Stimulated activated CD8-positive, alpha-beta memory T cell treated with anti-CD3 and anti-CD28 coated beads, Interleukin-7, amount 100 ng/mL, for 48 hours (primary cell): Measurements from ENCODE around the gene ATXN1.

Experiments used
- DNase-seq, 2 donors: peaks; one replicate each; pipeline ENCODE4 v3.0.0-alpha.2; 2020; ENCODE audit warnings: low read depth in 1 of 2; ENCODE audit errors: extremely low read depth in 1 of 2

Gene ATXN1

DNA sequence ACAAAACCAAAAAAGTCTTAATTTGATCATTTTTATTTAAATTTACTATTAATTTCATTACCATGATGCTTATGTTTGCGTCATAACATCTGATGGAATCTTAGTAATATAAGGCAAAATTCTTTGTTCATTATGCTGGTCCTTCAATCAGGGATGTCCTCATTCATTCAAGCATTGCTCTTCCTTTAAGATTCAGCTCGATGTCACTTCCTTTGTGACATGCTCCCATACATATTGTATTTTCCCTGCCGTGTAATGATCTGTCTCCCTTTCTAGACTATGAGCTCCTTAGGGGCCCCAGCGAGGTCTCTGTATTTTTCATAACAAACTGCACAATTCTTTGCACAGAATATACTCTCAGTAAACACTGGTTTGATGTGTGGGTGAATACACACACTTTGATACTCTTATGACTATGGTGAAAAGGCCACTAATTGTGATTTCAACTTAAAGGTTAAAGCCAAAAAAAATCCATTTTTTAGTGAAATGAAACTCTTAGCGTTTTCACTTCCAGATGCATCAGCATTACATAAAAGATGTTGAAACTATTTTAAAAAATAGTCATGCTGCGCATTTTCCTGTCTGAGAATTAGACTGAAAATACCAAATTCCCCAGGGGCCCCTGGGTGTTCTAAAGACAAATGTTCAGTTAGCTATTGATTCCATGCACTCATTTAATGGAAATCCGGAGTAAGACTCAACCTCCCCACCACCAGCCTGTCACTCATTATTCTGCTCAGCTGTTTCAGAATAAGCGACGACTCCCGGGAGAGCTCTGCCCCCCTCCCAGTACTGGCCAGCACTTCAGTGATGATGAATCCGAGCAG lies 169.7 kb downstream of the ATXN1 start:
- no peak for DNase-seq

DNA sequence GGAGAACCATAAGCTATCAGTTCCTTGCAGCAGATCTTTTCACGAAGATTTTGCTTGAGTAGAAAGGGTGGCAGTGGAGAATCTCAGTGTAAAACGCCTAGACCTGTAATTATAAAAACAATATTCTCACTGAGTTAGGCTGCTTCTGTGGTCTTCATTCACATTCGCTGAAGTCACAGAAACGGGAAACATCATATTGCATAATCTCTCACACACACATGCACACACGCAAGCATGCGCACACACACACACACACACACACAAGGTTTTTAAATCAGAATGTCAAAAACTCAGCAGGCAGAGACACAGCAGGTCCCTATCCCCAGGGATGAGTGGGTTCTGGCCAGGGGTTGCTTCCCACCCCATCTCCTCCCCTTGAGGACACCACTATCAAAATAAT lies 175.5 kb downstream of the ATXN1 start:
- no peak for DNase-seq

DNA sequence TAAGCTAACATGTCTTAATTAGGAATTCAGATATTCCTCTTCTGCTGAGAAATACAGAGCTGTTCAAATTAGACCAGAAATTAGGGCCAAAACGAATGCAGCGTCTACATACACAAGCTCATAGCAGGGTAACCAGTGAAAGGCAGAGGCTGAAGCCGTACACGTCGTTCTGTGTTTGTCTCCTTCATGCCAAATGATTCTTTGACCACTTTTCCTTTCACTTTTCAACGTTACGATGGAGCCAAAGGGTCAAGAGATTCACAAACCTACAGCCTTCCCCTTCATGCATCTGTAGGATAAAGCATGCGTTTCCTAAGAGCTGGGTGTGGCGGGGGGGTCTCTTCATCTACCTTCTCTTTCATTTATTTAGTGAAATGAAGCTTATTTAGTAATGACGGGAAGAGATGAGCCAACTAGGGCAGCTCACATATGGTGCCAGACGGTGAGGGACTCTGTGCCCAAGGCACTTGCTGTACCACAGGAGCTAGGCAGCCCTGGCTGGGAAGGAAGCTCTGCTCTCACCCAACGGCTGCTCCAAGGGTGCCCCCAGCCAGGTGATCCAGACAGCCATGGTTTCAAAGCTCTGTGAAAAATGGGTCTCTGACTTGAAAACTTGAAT lies 178.0 kb downstream of the ATXN1 start:
- no peak for DNase-seq

DNA sequence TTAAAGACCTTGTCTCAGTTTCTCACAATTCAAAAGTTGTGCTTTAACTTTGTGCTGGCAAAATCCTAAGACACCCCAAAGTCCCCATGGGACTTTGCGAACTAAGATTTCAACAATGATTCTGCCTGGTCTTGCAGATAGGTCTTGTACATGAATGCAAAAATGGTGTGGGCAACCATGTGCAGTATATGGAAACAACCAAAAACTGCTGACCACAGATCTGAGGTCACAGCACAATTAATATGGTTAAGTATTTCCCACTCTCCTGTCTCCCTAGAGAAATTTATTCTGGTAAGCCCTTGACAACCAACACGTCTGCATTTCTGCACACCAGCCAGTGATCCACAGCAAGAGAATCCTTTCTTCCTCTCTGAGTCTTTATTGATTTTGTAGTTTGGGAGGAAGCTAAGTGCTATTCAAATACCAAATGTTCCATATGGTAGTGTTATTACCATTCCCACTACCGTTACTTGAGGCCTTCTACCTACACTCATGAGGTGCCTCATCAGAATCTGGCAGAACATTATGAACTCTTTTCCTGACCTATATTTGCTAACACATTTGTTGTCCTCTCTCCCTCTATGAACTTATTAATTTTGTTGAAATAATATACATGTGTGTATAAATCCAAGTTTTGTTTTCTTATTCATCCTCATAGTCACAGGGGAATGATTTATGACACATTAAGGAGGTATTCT lies 178.7 kb downstream of the ATXN1 start:
- no peak for DNase-seq

DNA sequence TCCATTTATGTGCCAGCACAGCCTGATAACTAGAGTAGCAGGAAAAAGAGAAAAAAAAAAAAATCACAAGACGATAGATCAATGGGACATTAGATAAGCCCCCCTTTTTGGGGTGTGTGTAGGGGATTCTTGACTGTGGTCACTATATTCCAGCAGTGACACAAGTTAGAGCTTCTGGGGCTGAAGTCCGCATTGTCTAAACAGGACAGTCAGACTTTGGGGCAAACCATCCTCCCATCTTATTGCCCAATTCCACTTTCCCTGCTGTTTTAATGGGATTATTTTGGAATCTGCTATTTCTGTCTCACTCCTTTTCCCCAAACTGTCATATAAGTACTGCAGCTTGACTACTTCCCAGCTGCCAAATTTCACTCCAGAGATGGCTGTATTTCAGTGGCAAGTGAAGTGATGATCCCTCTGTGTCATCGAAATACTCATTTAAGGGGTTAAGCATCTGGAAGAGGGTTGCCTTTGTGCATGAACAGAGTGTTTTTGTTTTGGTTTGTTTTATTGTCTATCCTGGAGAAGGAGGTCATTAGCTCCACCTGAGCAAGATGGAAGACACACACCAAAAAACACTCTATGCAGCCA lies 182.5 kb downstream of the ATXN1 start:
- no peak for DNase-seq

DNA sequence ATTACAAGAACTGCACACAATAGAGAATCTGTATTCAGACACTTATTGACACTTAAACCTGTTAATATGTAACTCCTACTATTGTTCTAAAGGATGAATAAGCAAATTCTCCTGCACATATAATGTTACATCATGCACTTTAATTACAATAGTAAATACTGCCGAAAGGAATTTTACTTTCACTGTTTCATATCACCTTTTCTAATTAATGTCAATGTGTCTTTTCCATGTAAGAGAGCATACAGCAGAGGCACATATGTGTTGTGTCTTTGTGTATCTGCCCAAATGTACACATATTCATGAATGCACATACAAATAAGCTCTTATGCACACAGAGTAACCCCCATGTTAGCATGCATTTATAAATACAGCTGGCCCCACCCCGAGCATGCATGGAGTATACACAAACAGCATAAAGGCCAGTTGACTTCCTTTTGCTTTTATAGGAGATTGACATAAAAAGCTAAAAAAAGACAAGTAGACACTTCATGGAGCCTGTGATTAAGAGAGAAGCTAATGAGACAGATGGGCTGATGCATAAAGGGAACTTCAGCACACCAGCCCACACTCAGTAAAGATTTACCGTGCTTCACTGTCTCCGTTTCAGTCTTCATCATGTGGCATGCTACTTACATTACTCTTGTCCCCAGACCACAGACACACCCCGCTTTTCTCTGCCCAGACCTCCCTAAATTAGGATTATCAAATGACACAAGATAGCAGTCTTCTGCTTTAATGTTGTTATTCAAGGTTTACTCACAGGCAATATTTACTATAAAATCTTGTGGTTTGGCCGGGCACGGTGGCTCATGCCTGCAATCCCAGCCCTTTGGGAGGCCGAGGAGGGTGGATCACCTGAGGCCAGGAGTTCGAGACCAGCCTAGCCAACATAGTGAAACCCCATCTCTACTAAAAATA lies 184.6 kb downstream of the ATXN1 start:
- no peak for DNase-seq

DNA sequence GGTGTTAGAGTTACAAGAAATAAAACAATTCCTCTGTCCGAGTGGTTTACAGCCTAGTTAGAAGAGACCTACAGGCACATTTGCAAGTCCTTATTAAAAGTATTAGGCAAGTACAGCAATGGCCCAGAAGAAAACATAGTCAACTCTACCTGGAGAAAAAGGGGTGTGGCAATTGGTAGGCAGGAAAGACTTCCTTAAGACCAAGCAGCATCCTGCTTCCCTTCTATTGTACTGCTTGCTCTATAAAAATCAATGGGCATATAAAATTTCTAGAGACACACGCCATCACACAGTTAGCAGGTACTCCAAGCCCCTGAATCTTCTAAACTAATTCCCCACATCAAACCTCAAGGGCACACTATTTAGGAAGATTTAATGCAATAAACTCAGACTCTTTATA lies 185.6 kb downstream of the ATXN1 start:
- DNase-seq = no peak

DNA sequence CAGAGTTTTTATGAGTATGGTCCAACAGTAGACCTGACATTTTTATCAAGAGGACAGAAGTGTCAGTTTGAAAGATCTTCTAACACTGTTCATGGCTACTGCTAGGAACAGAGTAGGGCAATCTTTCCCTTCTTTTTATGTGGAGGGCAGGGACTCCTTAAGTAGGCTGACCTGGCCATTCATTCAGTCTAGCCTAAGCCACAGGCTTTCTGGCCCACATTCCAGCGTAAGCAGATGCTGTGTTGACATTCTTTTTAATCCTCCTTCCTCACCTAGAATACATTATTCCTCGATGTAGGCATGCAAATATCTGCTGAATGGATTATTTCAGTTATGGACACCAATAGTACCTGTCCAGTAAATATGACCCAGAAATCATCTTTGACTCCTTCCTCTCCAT lies 188.3 kb downstream of the ATXN1 start:
- no peak for DNase-seq

DNA sequence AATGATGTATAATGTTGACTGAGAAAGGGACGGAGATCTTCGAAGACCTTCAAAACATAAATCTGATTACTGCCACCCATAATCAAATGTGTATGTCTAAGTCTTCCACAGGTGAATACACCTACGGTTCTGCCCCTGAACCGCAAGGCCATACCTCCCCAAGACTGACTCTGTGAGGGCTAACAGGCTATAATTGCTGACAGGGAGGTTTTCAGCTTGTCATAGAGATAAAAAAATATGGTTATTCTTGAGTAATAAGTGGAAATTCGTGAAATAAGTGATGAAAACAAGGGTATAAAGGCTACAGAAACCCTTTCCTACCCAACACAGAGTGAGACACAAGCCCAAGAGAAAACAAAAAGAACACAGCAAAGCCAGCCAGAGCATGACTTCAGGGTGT lies 188.9 kb downstream of the ATXN1 start:
- no peak for DNase-seq

DNA sequence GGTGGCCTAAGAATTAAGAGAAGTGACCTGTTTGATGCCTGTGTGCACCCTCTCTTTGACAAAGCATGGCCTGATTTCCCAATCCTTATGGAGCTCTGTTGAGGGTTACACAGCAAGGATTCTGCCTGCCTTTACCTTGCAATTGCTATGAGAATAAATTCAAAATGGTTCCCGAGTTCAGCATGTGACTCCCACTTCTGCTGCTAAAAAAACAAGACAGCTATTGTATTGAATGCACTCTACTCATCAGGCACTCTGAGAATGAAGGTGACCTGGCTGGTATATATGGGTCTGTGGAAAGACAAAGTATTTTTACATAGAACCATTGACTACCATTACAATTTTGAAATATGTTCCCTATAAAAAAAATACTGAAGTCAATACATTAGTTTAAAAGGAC lies 190.3 kb downstream of the ATXN1 start:
- DNase-seq = no peak

DNA sequence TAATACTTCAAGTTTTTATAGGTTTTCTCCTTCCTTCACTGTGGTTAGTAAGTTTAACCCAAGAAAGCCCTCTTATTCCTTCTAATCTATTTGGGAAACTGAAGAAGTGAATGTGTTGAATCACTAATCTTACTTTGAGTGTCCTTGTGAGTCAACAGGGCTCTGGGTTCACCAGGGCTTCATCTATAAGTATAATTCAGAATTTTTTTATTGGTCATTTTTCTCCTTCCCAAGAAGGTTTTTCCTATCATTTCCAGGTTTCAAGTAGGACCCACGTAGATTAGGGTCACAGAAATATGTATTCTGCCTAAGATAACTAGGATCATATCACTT lies 191.1 kb downstream of the ATXN1 start:
- no peak for DNase-seq

DNA sequence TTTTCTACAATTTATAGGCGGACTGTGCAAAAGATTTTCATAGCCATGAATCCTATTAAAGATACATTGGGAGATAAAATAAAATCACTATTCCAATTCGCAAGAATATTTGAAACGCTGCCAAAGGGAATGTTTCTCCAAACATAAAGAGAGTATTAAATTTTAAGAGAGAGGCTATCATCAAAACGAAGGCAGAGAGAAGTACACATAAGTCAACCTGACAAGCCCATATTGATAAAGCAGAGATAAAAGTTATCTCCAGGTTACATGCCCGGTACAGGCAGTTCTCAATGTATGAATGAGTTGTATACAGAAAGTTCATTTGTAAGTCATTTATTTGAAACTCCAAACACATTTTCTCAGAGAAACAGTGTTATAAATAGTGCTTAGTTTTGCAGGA lies 193.1 kb downstream of the ATXN1 start:
- DNase-seq = no peak

DNA sequence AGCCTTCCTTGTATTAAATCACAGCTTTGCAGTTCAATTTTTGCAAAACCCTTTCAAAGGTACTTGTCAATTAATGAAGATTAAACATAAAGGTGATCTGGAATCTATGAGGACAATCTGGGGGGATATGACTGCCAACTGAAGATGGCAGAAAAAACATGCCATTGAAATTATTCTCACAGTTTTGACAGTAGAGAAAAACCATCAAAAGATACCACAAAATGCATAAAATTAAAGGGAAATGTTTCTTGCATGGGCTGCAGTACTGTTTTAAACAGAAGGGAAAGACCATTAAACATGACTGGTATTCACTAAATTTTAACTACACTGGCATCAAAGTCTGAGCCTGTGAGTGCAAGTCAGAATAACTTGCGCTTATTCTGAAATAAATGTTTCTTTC lies 194.2 kb downstream of the ATXN1 start:
- no peak for DNase-seq

DNA sequence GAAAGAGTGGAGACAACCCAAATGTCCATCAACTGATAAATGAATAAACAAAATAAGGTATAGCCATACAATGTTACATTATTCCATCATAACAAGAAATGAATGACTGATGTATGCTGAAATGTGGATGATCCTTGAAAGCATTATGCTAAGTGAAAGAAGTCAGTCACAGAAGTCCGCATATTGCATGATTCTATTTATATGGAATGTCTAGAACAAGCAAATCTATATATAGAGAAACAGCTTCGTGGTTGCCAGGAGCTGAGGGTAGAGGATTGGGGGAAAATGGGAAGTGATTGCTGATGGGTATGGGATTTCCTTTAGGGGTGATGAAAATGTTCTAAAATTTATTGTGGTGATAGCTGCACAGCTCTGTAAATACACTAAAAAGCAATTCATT lies 196.8 kb downstream of the ATXN1 start:
- DNase-seq = no peak

DNA sequence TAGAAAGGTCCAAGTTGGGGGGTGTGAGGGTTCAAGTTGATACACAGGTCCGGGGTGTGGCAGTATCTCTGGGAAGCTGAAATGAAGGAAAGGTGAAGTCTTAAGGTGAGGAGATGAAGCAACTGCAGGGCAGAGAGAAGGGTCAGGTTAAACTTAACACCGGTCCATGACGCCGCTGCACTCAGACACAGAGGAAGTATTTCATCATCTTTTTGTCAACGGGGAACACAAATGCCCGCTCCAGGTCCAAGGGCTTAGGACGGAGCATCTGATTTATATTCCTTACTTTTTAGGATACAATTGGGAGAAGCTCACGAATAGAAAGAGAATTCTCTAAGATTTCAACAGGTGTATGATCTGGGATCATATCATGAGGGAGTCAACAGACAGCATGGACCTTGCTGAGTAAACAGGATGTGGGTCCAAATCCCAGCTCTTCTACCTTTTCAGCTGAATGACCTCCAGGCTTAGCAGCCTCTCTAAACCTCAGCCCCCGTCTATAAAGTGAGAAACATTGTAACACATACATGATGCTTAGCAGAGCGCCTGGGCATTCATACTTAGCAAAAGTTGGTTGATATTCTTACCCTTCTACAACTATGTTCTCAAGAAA lies 197.5 kb downstream of the ATXN1 start:
- no peak for DNase-seq

DNA sequence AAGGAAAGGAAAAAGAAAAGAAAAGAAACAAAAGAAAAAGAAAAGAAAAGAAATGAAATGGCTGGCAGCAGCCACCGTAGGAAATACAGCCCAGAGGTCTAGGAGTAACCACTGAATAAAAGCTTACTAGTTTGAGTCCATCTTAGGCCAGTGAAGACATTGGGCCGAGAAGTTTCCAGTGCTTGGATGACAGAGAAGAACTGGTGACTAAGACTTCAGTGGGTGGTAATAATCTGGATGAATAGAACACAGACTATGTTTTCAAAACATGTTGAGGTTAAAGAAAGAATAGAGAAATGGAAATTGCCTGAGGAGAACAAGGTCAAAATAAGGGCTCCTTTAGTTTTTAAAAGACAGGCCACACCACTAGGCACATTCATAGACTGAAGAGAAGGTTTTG lies 198.8 kb downstream of the ATXN1 start:
- DNase-seq = no peak

DNA sequence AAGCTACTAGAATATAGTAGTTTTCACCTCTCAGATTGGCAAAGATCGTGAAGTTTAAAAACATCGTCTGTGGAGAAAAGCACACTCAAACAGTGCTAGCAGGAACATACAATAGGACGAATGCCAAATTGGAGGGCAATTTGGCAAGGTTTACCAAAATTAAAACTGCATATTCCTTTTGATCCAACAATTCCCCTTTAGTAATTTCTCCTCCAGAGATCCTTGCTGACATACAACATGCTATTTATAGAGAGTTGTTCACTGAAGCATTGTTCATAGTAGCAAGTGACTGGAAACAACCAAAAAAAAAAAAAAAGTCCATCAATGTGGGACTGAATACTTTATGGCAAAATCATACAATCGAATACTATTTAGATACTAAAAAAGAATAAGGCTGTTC lies 202.2 kb downstream of the ATXN1 start:
- DNase-seq = no peak

DNA sequence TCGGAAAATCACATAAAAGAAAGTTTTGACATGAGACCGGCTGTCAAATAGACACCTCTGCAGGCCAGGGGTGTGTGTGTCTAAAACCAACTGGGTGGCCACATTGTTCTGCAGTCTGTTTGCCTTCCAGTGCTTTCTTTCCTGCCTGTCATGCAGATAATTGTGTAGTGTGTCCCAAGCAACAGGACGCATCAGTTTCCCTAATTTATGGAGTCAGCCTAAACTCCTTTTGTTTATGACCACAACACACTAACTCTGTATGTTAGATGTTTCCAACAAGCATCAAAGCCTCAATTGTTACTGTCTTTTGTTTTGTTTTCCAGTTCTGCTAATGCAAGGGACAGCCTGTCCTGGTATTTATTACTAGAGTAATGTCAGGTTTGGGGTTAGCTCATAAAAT lies 205.7 kb downstream of the ATXN1 start:
- no peak for DNase-seq

DNA sequence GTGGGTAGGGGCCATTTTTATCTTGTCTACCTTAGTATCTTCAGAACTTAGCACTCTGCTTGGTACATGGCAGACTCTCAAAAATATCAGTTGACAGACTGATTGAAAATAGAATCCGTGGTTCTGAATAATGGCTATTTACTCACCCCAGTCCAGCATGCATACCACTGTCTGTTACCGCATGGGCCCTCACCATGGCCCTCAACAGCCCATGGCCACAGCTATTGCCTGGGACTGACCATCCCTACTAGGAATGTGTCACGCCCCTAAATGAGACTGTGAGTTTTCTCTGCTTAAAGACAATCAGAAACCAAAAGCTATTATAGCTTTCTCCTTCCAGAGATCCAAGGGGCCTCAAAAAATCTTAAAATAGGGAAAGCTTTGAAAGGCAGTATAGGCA lies 207.7 kb downstream of the ATXN1 start:
- DNase-seq = no peak

DNA sequence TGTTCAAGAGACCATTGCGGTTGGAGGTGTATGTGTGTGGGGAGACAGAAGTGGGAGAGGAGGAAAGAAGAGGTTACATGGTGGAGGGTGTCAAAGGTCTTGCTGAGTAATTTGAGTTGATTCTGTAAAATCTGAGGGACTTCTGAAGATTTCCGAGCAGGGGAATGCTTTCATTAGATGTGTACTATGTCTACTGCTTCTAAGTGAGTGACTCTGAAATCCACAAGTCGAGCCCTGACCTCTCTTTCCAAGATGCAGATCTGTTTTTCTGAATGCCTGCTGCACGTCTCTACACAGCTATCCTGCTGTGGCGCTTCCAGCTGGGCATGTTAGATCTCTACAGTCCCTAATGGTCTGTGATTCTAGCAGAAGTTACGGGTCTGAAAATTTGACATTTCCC lies 209.8 kb downstream of the ATXN1 start:
- no peak for DNase-seq
